Measurements from ENCODE around the gene MT1F.
A peak's percentile ranks its signal among the peaks of the same experiment; 100 is the strongest.

The MT1F gene

GRCh38 chr16:56679078-56679730, 21.4 kb downstream of the MT1F start:
- no peak overlapping the region for H3K4me3 ChIP-seq (ENCODE audit: low read length)
- DNase-seq (ENCODE audit: low read depth): no peak
- TF ChIP-seq CTCF (conservative IDR thresholded peaks at IDR 0.05; ENCODE audit: low read length): no peak

GRCh38 chr16:56679818-56680217, 22.1 kb downstream of the MT1F start:
- no peak for DNase-seq (ENCODE audit: low read depth)
- TF ChIP-seq CTCF (conservative IDR thresholded peaks at IDR 0.05; ENCODE audit: low read length): no peak
- H3K4me3 ChIP-seq (ENCODE audit: low read length): no peak overlapping the region

- DNase-seq (ENCODE audit: low read depth): peak; percentile 85
- peak within 1 kb of the TSS; percentile 79 for H3K4me3 ChIP-seq (ENCODE audit: low read length)
- TF ChIP-seq CTCF (conservative IDR thresholded peaks at IDR 0.05; ENCODE audit: low read length): no peak
These were observed 24.4 kb downstream of the MT1F start, which contains the start of gene MT1X for GRCh38 chr16:56681939-56682702. TSS of gene MT1X (plus strand) at chr16:56682470. CDS start at chr16:56682541, 71 bp downstream.

- H3K4me3 ChIP-seq (ENCODE audit: low read length): peak overlapping the region; percentile 79
- no peak for TF ChIP-seq CTCF (conservative IDR thresholded peaks at IDR 0.05; ENCODE audit: low read length)
- DNase-seq (ENCODE audit: low read depth): no peak
These were observed 25.1 kb downstream of the MT1F start for GRCh38 chr16:56682703-56683397.

- TF ChIP-seq CTCF (conservative IDR thresholded peaks at IDR 0.05; ENCODE audit: low read length): no peak
- DNase-seq (ENCODE audit: low read depth): no peak
- H3K4me3 ChIP-seq (ENCODE audit: low read length): peak overlapping the region; percentile 79
These were observed 25.8 kb downstream of the MT1F start for GRCh38 chr16:56683424-56684172.

GRCh38 chr16:56684256-56684925, 26.6 kb downstream of the MT1F start:
- no peak overlapping the region for H3K4me3 ChIP-seq (ENCODE audit: low read length)
- no peak for TF ChIP-seq CTCF (conservative IDR thresholded peaks at IDR 0.05; ENCODE audit: low read length)
- DNase-seq (ENCODE audit: low read depth): no peak
